ENCODE data around the gene ANKH.

DNA sequence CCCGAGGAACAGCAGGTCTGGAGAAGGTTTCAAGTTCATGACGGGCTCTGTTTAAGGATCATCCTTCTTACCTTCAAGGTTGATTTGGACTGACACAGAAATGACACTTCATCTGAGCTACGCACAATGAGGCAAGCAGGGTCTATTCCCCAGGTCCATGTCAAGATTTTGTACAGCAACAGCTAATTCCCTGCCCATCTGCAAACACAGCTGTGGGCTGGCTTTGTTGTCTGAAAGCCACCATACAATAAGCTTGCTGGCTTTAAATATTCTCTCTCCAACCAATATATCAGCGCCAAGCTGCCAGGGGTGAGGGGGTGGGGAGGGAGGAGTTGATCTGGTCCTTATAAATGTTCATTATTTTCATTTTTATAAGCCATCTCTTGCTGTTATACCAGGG lies 115.1 kb downstream of the ANKH start:
- TF ChIP-seq JUN (CRISPR knock-in tag; IDR thresholded peaks at IDR 0.05) (no peak), GABPB1 (CRISPR knock-in tag; IDR thresholded peaks at IDR 0.05) (no peak), IRF2 (CRISPR knock-in tag; IDR thresholded peaks at IDR 0.05; ENCODE audit: borderline replicate concordance, low read depth) (no peak), FOXP1 (CRISPR knock-in tag; IDR thresholded peaks at IDR 0.05; ENCODE audit: borderline replicate concordance) (no peak), SMAD3 (CRISPR knock-in tag; IDR thresholded peaks at IDR 0.05; ENCODE audit: borderline replicate concordance) (no peak), NR2C2 (CRISPR knock-in tag; IDR thresholded peaks at IDR 0.05) (no peak), MXD4 (CRISPR knock-in tag; IDR thresholded peaks at IDR 0.05; ENCODE audit: borderline replicate concordance) (no peak), ATF1 (CRISPR knock-in tag; IDR thresholded peaks at IDR 0.05) (no peak), ESRRA (CRISPR knock-in tag; IDR thresholded peaks at IDR 0.05; ENCODE audit: borderline replicate concordance) (no peak)
- TF ChIP-seq, protein P1, sequence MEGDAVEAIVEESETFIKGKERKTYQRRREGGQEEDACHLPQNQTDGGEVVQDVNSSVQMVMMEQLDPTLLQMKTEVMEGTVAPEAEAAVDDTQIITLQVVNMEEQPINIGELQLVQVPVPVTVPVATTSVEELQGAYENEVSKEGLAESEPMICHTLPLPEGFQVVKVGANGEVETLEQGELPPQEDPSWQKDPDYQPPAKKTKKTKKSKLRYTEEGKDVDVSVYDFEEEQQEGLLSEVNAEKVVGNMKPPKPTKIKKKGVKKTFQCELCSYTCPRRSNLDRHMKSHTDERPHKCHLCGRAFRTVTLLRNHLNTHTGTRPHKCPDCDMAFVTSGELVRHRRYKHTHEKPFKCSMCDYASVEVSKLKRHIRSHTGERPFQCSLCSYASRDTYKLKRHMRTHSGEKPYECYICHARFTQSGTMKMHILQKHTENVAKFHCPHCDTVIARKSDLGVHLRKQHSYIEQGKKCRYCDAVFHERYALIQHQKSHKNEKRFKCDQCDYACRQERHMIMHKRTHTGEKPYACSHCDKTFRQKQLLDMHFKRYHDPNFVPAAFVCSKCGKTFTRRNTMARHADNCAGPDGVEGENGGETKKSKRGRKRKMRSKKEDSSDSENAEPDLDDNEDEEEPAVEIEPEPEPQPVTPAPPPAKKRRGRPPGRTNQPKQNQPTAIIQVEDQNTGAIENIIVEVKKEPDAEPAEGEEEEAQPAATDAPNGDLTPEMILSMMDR (IDR thresholded peaks at IDR 0.05), result no peak
- TF ChIP-seq, protein P2, sequence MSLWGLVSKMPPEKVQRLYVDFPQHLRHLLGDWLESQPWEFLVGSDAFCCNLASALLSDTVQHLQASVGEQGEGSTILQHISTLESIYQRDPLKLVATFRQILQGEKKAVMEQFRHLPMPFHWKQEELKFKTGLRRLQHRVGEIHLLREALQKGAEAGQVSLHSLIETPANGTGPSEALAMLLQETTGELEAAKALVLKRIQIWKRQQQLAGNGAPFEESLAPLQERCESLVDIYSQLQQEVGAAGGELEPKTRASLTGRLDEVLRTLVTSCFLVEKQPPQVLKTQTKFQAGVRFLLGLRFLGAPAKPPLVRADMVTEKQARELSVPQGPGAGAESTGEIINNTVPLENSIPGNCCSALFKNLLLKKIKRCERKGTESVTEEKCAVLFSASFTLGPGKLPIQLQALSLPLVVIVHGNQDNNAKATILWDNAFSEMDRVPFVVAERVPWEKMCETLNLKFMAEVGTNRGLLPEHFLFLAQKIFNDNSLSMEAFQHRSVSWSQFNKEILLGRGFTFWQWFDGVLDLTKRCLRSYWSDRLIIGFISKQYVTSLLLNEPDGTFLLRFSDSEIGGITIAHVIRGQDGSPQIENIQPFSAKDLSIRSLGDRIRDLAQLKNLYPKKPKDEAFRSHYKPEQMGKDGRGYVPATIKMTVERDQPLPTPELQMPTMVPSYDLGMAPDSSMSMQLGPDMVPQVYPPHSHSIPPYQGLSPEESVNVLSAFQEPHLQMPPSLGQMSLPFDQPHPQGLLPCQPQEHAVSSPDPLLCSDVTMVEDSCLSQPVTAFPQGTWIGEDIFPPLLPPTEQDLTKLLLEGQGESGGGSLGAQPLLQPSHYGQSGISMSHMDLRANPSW (CRISPR knock-in tag; conservative IDR thresholded peaks at IDR 0.05; ENCODE audit: low read depth), result no peak
- TF ChIP-seq, protein P3, sequence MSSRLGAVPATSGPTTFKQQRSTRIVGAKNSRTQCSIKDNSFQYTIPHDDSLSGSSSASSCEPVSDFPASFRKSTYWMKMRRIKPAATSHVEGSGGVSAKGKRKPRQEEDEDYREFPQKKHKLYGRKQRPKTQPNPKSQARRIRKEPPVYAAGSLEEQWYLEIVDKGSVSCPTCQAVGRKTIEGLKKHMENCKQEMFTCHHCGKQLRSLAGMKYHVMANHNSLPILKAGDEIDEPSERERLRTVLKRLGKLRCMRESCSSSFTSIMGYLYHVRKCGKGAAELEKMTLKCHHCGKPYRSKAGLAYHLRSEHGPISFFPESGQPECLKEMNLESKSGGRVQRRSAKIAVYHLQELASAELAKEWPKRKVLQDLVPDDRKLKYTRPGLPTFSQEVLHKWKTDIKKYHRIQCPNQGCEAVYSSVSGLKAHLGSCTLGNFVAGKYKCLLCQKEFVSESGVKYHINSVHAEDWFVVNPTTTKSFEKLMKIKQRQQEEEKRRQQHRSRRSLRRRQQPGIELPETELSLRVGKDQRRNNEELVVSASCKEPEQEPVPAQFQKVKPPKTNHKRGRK (CRISPR knock-in tag; IDR thresholded peaks at IDR 0.05; ENCODE audit: borderline replicate concordance), result no peak
